ENCODE results near the gene TMEM43.

DNA sequence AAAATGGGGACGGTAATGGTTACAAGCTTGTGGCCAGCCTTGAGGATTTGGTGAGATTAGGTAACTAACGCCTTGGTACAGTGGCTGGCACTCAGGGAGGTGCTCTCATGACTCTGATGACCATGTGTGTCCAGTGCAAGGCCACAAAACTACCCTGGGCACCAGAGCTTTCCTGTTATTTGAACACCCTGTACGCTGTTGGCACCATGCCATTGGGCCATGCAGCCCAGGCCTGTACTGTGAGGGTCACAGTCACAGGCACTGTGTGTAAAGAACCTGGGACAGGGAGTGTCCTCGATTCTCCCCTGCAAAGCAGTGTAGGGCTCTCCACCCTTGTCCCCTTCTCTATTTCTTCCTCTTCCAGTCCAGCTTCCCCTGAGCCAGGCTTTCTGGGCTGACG, 6.3 kb downstream of the TMEM43 start:
- TF ChIP-seq EZH2 (IDR thresholded peaks at IDR 0.05), result no peak
- TF ChIP-seq, protein P1, sequence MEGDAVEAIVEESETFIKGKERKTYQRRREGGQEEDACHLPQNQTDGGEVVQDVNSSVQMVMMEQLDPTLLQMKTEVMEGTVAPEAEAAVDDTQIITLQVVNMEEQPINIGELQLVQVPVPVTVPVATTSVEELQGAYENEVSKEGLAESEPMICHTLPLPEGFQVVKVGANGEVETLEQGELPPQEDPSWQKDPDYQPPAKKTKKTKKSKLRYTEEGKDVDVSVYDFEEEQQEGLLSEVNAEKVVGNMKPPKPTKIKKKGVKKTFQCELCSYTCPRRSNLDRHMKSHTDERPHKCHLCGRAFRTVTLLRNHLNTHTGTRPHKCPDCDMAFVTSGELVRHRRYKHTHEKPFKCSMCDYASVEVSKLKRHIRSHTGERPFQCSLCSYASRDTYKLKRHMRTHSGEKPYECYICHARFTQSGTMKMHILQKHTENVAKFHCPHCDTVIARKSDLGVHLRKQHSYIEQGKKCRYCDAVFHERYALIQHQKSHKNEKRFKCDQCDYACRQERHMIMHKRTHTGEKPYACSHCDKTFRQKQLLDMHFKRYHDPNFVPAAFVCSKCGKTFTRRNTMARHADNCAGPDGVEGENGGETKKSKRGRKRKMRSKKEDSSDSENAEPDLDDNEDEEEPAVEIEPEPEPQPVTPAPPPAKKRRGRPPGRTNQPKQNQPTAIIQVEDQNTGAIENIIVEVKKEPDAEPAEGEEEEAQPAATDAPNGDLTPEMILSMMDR (IDR thresholded peaks at IDR 0.05 in 2 of 3, conservative IDR thresholded peaks at IDR 0.05 in 1 of 3; ENCODE audit: borderline replicate concordance in 1 of 3, insufficient read depth in 1 of 3, low read depth in 2 of 3, low read length in 2 of 3), result no peak
- TF ChIP-seq POLR2AphosphoS5 (IDR thresholded peaks at IDR 0.05; ENCODE audit: low read depth, low read length), result no peak
- no peak for TF ChIP-seq EZH2phosphoT487 (IDR thresholded peaks at IDR 0.05; ENCODE audit: borderline replicate concordance)
- no peak for TF ChIP-seq YY1 (IDR thresholded peaks at IDR 0.05; ENCODE audit: extremely low read depth, insufficient replicate concordance, low read depth, low read length)
- no peak for TF ChIP-seq RAD21 (IDR thresholded peaks at IDR 0.05; ENCODE audit: low read depth)
- no peak for TF ChIP-seq POLR2A (IDR thresholded peaks at IDR 0.05; ENCODE audit: borderline replicate concordance, extremely low read depth, insufficient read depth, insufficient read length)
